ENCODE data around the gene IL1RAP.

Gene IL1RAP

DNA sequence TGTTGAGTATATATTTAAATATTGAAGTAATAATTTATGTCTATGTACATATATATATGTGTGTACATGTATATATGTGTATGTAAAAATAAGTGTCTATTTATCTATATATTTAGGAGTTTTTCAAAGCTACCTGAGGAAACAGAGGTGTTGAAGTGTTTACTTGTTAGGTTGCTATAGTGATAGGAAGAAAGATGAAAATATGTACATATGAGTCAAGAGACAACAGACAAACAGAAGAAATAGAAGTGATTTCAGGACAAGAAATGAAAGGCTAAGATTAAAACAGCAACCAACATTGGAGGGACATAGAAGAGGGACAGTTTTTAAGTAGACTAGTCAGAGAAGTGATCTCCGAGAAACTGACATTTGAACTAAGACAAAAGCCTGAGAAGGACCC, 11.1 kb downstream of the IL1RAP start:
- H3K27ac ChIP-seq: no peak overlapping the region; the same call in 1 of the 2 replicates
- TF ChIP-seq, protein P1, sequence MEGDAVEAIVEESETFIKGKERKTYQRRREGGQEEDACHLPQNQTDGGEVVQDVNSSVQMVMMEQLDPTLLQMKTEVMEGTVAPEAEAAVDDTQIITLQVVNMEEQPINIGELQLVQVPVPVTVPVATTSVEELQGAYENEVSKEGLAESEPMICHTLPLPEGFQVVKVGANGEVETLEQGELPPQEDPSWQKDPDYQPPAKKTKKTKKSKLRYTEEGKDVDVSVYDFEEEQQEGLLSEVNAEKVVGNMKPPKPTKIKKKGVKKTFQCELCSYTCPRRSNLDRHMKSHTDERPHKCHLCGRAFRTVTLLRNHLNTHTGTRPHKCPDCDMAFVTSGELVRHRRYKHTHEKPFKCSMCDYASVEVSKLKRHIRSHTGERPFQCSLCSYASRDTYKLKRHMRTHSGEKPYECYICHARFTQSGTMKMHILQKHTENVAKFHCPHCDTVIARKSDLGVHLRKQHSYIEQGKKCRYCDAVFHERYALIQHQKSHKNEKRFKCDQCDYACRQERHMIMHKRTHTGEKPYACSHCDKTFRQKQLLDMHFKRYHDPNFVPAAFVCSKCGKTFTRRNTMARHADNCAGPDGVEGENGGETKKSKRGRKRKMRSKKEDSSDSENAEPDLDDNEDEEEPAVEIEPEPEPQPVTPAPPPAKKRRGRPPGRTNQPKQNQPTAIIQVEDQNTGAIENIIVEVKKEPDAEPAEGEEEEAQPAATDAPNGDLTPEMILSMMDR (conservative IDR thresholded peaks at IDR 0.05): no peak
- TF ChIP-seq ZFX (IDR thresholded peaks at IDR 0.05): no peak

DNA sequence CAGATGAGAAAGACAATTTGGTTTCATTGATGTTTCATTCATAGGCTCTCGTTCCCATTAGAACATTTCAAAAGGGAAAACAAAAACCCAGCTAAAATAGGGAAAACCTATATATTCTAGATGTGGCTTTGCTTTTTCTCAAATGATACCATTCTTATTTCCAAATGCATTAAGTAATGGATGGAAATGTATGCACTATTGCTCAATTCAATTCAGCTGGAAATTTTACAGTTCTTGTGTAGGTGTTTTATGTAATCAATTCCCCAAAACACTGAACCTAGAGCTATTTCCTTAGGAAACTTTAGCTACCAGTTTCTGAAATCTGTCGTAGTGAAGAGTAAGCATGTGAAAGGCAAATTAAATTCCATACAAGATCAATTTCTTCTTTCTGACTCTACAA, 11.7 kb downstream of the IL1RAP start:
- H3K27ac ChIP-seq: no peak overlapping the region
- TF ChIP-seq, protein P1 (conservative IDR thresholded peaks at IDR 0.05): no peak
- TF ChIP-seq ZFX (IDR thresholded peaks at IDR 0.05): no peak

DNA sequence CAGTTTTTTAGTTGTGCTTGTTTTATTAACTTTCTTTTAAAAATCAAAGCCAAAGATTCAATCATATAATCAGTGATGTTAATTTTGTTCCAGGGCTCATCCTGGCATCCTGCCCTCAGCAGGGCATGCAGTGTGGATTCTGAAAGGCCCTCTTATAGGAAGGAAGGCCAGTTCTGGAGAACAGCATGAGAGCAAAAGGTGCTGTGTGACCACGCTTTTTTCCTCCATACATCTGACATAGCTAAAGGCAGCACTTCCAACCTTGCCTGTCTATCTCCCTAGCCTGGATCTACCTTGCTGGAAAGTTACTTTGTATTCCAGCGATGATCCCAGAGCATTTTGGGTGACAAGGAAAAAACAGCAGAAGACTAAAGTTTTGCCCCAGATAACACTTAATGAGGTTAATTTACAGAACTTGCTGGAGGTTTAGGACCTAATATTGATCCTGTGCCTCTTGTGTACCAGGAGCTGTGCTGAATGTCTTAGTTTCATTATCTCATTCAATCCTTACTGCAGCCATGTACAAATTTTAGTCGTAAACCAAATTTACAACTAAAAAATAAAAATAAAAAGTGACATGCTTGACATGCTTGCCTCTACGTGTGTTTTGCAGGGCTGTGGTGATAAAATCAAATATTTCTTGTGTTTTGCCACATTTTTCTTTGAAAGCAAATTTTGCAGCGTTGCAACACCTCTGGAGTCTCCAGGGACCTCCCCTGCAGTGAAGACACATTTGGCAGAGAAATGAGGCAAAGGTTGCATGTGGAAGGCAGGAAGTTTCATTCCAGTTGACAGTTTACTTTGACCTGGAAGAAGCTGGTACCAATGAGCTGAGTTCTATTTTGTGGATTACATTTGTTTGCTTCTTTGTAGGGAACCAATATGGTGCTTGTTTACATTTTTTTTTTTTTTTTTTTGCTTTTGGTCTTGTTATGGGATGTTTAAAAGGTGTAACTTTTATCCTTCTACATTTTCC, 13.2 kb downstream of the IL1RAP start:
- no peak overlapping the region for H3K27ac ChIP-seq
- TF ChIP-seq, protein P1 (conservative IDR thresholded peaks at IDR 0.05): no peak
- no peak for TF ChIP-seq ZFX (IDR thresholded peaks at IDR 0.05)

DNA sequence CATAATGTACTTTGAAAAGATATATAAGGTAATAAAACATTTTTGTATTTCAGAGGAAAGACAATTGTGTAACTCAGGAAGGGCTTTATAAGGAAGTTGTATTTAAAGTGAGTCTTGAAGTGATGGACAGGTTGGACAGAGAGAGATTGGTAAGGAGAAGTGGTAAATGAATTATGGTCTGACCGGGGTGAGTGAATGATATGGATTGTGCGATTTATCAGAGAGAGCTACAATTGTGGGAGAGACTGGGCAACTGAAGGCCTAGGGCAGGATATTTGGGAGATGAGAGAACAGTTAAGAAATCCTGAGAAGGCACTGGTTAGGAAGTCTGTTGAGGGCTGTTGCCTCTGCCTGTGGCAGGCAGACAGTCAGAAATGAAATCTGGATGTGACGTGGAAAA, 14.8 kb downstream of the IL1RAP start:
- TF ChIP-seq, protein P1 (conservative IDR thresholded peaks at IDR 0.05): no peak
- TF ChIP-seq ZFX (IDR thresholded peaks at IDR 0.05): no peak
- no peak overlapping the region for H3K27ac ChIP-seq

DNA sequence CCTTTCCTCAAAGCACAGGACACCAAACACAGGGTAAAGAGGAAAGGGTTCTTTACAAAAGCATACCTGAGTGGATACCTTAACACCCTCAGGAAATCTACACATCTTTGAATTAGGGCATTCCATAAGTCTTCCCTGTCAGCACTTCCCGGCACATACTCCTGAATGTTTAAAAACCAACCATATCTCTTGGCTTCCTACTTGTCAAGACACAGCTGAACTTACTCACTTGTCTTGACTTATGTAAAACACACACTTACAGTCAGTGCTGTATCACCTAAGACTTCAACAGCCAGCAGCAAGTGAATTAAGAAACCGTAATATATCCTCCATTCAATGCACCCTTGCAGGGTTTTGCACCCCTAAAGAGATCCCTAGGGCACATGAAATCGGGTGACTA, 17.5 kb downstream of the IL1RAP start:
- no peak overlapping the region for H3K27ac ChIP-seq
- TF ChIP-seq, protein P1 (conservative IDR thresholded peaks at IDR 0.05): no peak

DNA sequence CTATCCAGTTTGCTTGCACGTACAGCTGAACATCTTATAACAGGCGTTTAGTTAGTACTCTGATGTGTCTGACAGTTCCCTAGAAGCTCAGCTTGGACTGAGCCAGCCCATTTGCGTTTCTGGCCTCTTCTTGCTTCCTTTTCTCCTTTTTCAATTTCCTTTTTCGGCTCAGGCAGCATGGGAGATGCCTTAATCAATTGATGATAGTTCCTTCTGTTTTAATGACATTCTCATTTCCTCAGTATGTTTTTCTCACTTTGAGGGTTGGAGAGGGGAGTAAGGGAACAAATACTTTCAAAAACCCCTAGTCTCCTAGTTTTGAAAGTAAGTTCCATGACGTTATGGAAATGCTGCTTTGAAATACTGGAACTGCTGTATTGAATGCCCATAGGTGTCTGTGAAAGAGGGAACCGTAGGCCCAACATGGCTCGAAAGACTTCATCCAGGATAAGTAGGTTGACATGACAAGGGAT, 18.9 kb downstream of the IL1RAP start:
- H3K27ac ChIP-seq: no peak overlapping the region
- TF ChIP-seq ZFX (IDR thresholded peaks at IDR 0.05): no peak
- TF ChIP-seq, protein P1 (conservative IDR thresholded peaks at IDR 0.05): no peak

DNA sequence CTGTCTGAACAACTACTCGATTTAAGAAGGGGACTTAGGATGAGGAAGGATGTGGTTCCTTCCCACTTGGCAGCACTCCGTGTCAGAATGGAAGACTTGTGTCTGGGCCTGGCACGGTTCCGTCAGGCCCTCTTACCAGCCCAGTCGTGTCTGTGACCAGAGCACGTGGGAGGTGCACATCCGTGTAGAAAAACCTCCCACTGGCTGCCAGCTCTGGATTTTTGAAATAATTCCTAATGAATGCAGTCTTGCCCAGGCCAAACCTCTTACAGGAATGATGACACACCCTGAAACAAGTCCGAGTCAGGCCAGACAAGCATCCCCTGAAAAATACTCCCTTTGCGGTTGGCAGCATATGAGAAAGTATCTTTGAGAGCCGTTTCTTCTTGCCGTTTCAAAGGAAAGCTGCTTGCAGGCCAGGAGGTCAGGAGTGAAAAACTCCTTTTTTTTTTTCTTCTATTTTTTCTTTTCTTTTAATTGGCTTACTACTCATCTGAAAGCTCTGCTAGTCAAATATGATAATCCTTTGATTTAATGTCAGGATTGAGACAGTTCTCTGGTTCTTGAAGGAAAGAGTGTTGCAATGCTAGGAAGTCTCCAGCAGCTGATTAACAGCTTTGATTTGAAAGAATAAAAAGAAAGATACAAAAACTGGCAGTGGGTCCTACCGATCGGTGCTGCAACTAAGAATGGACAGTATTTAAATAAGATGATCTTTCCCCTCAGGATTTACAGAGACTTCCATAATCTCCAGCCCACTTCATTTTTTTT, 19.8 kb downstream of the IL1RAP start:
- TF ChIP-seq, protein P1 (conservative IDR thresholded peaks at IDR 0.05): no peak
- TF ChIP-seq ZFX (IDR thresholded peaks at IDR 0.05): no peak
- no peak overlapping the region for H3K27ac ChIP-seq

All from C4-2B (cell line).